ENCODE results near the gene VAPB.

Gene VAPB

DNA sequence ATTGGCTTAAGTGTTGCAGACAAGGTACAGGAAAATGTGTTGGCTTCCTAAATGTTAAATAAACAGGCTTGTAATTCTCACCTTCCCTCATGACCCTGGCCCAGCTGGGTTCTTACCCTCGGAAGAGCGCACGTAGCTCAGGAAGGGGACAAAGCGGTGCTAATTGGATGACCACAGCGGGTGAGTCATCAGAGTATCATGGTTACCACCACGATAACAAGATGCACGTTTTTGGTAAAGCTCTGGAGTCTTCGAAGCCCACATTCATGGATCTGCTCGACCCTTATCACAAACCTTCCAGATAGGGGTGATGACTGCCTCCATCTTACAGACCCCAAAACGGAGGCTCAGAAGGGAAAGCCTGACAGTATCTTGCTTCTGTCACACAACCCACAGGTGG lies 93.4 kb downstream of the VAPB start:
- DNase-seq (ENCODE audit: low read depth), result peak; percentile 36

DNA sequence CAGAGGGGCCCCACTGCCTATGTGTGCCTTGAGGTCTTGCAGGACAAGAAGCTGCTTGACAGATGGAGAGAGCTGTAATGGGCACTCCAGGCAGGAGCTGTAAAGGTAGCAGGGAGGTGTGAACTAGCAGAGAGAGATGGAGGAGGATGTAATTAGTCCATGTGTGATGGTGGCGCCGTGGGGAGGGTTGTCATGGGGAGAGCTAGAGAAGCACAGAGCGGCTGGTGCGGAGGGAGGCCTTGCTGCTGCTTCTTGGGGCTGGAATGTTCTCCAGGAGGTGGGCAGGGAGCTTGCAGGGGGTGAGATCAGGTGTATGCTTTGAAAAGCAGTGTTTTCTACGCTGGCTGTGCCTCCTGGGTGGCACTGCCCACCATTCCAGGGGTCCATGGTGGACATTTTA lies 94.0 kb downstream of the VAPB start:
- DNase-seq (ENCODE audit: low read depth), result no peak

DNA sequence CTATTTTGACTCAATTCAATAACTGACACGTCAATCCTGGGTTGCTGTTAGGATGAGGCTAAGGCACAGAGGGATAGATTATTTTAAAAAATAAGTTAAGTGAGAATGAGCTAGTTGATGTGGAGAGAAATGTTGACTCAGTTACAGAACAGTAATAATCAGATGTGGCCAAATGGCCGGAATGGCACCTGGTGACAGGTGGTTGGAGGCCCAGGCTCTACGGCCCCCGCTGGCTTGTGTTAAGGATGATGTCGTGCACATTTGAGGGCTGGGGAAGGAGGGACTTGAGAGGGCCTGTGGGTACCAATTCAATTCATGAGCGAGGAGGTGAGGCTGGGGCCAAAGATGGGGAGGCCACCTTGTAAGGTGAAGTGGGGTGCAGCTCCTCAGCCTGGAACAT lies 94.4 kb downstream of the VAPB start:
- no peak for DNase-seq (ENCODE audit: low read depth)

DNA sequence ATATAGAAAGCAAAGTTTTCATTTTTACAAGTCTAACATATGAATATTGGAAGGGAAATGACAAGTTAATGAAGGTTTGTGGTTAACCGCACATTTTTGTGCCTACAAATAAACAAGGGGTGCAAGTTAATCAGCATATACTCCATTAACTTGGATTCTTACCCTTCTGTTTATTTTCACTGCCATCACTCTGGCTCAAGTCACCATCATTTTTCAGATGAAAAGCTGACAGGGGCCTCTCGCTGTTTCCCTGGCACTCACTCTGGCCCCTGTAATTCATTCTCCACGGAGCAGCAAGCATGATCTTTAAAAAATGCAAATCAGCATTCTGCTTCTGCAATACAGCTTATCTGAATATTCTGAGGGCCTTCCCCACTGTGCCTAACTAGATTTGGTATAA lies 96.4 kb downstream of the VAPB start:
- DNase-seq (ENCODE audit: low read depth), result no peak

DNA sequence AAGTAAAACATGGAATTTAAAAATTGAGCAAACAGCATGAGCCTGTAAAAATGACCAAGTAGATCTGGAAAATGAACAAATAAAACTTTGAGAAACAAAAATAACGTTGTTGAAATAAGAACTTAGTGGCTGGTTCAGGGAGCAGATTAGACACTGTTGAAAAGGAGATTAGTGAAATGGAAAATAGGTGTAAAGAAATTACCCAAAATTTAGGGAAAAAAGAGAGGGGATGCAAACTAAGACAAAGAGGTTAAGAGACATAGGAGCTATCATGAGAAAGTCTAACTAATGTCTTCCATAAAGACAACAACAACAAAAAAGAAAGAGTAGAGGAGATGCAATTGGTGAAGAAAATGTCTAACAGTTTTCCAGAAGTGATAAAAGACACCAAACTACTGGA lies 97.2 kb downstream of the VAPB start:
- DNase-seq (ENCODE audit: low read depth), result no peak

DNA sequence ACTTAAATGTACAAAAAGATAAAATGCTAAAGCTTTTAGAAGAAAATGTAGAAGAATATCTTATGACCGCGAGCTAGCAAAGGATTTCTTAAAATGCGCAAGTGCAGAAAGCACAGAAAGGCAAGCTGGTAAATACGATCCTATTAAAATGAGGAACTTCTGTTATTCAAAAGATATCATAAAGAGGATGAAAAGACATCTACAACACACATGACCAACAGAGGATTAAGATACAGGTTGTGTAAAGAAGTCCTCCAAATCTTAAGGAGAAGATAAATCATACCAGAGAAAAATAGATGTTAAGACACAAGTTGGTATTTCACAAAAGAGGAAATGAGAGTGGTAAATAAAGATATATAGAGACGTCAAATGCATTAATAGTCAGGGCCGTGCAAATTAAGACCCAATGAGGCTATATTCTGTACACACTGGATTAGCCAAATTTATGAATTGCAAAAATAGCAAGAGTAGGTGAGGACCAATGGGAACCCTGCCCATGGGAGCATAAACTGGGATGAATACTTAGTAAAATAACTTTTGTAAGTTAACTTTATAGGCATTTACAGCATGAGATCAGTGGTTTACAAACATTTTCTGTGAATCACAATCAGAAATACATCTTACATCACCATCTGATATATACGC lies 103.2 kb downstream of the VAPB start:
- no peak for DNase-seq (ENCODE audit: low read depth)

DNA sequence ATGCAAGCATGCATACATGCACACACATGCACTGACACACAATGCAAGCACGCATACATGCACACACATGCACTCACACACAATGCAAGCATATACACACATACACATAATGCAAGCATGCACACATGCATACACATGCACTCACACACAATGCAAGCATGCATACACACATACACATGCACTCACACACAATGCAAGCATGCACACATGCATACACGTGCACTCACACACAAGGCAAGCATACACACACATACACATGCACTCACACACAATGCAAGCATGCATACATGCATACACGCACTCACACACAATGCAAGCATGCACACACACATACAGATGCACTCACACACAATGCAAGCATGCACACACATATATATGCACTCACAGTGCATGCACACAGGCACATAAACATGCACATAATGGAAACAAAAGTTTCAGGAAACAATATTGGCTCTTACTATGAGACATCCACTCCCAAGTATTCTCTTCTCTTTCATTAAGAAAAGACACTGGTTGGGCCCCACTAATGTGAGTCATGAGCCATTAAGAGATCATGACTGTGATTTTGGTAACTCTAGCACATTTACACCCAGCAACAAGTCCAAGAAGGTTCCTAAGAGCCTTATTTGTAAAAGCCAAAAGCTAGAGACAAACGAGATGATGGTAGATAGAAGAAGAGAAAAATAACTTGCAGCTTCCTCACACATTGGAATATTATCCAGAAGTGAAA lies 103.9 kb downstream of the VAPB start:
- DNase-seq (ENCODE audit: low read depth), result no peak

DNA sequence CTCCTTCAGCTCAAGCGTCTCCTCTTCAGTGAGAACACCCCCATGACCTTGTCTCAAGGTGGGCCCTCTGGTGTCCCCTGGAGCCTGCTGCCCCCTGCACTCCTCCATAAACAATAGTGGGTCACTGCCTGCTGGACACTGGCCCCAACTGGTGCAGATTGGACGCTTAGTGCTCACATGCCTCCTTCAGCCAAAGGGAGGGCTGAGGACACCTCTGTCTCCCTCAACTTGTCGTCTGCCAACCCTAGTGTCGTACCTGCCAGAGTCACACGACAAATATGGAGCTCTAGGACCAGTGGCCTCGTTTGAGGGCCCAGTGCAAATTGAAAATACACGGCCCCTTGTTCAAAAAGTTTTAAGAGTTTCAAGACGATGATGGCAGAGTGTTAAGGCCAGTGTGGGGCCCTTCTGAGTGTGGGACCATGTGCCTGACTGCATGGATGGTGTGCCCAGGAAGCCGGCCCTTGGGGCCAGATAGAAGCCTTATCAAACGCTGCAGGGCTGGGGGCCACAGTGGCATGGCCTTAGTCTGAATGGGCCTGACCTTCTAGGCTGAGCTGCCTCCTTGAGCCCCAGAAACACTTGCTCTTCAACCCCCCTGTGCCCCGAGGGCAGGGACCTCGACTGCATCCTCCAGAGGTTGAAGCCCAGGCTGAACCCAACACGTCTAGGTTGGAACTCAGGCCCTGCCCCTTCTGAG lies 106.0 kb downstream of the VAPB start:
- DNase-seq (ENCODE audit: low read depth), result no peak

DNA sequence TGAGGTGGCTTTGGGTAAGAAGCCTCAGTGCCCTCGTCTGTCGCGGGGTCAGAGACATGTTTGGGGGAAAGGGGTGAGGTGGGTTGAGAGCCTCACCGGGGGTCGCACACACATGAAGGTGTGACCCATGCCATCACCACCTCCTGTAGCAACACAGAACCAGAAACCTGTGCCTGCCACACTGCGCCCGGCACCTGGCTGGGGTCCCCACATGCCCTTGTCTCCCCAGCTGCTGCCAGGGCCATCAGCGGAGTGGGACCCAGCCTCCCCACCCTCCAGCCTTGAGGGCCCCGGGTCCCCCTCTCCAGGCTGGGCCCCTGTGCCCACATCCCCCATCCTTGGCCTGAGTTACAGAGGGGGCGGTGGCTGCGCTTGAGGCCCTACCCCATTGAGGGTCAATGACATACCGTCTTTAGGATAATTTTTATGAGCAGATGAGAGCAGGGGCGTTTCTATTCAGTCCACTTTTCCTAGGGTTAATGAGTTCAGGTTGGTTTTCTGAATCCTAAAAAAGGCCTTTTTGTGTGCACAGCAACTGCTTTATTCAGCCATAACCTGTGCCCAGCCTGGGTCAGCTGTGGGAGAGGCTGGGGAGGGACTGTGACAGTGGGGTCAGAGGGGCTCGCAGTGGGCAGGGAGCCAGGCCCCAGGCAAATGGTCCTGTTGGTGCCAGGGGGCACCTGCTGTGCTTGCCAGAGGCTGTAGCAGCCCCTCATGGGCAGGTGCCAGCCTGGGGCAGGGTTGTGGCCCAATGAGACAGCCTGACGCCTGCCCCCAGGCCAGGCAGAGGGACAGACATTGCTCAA lies 106.8 kb downstream of the VAPB start:
- DNase-seq (ENCODE audit: low read depth), result no peak

DNA sequence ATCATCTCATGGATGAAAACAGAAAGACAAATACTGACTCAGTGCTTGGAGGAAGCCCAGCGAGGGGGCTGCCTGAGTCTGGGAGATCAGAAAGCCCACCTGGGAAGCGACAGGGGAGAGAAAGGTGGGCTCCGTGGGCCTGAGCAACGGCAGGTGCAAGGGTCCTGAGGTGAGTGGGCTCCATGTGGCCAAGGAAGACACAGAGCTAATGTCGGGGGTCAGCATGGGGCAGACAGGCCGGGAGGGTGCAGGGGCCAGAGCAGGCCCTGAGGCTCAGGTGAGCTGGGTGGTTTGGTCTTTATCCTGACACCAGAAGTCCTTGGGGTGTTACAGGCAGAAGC lies 107.4 kb downstream of the VAPB start:
- DNase-seq (ENCODE audit: low read depth), result no peak

DNA sequence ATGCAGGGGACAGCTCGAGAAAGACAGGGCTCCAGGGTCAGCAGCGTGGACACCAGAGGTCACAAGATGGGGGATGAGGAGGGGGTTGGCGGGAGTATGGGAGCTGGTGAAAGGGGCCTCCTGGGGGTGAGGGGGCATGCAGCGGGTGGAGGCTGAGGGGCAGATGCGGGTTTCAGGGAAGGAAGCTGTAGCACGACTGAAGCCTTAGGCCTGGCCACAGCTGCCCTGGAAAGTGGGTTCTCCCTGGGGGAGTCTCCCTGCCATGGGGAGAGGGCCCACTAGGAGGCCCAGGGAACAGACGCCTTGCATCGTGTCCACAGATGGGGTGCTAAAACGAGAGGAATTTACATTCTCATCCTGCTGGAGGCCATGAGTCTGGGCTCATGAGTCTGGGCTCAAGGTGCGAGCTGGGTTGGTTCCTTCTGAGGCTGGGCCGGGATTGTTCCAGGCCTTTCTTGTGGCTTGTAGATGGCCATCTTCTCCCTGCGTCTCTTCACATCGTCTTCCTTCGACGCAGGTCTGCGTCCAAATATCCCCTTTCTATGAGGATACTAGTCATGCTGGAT lies 108.1 kb downstream of the VAPB start:
- no peak for DNase-seq (ENCODE audit: low read depth)

DNA sequence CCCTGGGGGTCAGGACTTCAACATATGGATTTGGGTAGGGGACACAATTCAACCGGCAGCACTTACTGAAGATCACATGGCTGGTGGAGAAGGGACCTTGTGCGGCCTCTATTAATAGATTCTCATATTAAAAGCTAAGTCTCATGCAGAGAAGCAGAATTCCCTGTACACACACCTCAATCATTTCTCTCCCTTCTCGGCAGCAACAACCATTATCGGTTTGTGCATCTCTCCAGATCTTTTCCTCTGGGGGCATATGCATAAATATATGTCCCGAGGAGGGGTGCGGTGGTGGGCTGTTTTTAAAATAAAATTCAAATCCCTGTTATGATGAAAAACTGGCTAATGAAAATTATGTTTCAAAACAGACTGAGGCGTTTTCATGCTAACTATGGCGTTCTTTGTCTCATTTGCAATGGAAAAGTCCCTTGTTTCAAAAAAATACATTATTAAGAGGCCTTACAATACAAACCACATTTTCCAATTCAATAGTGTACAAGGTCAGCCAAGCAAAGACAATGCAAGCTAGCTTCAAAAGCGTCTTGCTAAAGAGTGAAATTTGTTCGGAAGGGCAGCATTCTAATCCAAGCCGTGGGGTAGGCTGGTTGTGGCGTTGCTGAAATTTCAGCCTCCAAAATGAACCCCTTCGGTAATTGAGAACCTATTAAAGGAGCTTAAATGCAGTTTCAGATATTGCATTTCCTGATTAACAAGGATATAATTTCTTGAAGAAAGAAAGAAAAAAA lies 108.9 kb downstream of the VAPB start:
- no peak for DNase-seq (ENCODE audit: low read depth)

DNA sequence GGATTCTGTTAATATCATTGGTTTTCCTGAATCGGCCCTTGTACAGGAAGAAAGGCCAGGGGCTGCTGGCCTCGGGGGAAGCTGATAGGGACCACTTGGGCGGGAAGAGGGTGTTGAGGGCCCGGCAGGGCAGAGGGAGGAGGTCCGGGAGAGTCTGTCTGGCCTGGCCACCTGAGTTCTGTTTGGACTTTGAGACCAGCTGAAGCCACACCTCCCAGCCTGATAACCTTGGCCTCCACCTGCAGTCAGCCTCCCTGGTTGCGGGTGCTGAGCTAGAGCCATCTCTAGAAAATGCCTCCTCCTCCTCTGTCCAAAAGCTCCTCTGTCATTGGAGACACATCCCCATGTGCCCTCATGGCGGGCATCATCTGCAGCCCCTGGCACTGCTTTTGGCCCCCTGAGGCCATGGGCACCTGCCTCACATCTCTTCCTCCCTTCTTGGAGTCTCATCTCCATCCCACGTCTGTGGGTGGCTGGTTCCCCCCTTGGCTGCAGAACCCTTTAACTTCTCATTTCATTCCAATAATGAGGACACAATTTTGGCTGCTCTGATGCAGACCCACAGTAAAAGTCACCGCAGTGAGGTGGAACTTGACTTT lies 109.5 kb downstream of the VAPB start:
- DNase-seq (ENCODE audit: low read depth), result no peak

DNA sequence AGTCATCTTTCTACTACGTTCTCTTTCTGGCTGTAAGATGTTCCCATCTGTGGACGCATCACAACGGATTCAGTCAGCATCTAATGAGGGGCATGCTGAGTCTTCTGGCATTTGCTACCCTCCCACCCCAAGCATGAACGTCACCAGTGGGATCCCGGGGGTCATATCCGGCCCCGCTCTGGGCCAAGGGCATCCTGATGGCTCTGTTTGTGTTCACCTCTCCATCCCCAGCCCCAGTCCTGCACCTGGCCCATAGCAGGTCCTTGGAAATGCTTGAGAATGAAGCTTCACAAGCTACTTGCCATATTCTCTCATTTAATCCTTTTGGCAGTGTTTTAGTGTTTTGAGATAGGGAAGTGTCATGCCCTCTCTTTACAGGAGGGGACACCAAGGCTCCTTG lies 111.2 kb downstream of the VAPB start:
- no peak for DNase-seq (ENCODE audit: low read depth)
